ENCODE results near the gene HTT-AS. TPM values are rescaled to one million over a fixed set of nuclear protein-coding genes. Genes with fewer than 3 reads are reported as not detected.

The HTT-AS gene
- total RNA-seq, 2 experiments from 2014 or later: not detected

DNA sequence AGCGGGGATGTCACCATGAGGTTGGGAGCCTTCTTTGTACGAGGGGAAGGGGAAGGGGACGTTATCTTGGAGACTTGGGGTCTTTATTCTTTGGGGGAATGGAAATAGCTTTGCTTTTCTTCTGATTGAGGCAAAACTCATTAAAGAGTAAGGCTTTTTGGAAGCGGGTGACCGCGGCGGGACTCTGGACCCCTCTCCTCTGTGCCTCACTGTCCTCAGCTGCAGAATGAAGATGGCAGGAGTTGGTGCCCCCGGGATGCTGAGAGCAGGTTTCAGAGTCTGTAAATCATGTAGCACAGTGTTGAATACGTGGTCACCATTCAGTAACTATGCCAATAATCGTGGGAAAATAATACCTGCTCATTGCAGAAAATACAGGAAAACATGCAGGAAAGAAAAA is 32.1 kb downstream of the HTT-AS start:
- POLR2A ChIA-PET: interaction anchor here (0.6 to 1.8 kb wide), 8 partner anchors 19 to 88 kb away, joined by 3 to 11 read pairs (median 4); partner anchors contain the start of genes HTT and HTT-AS
- Mint-ChIP-seq H3K9me3 (peaks cover 10% of the 10 kb centered on the region), H3K4me3 (peak overlapping the region; percentile 80), H3K27ac (peak overlapping the region; percentile 91), H3K36me3 (ENCODE audit: low read depth) (peaks cover 19% of the 10 kb centered on the region), H3K27me3 (peaks cover 2% of the 10 kb centered on the region), H3K4me1 (peaks cover 75% of the 10 kb centered on the region)
- DNase-seq: no peak
- CTCF ChIA-PET: interaction anchor here (0.8 to 1.5 kb wide), 2 partner anchors 29 to 79 kb away, joined by 4 to 6 read pairs; partner anchors contain the start of genes GRK4 and NOP14

DNA sequence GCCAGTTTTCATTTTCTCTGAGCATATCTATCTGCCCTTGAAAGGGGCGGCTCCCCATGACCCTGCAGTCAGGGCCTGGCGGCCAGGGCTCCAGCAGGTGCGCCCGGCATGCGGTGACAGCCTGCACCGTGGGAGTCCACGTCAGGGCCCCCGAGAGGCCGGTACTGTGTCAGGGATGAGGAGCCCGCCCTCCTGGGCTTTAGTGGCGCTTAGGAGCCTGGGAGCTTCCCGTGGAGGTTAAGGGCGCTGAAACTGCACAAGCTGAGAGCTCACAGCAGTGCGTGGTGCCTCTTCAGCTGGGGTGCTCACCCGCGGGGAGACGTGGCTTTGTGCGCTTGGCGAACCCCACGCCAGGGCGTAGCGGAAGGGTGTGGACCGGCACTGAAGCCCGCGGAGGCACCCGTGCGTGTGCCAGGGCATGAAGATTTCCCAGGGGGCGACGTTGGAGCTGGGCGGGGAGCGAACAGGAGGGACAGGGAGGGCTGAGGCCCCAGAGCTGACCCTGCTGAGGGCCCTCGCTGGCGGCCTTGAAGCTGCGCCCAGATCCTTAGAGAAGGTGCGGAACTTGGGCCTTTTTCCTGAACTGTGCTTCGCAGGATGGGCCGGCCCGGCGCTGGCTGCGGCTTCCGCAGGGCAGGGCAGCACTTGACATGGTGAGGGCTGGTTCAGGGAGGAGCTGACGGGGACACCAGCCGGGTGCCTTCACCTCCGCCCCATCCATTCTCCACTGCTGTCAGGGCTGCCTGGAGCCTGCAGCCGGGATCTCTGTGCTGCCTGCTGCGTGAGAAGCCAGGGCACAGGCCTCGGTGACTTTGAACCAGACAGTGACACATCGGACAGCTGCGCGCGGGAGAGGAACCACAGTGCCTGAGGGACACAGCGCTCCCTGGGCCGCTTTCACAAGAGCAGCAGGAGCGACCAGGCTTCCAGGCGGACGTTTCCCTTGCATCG is 32.9 kb downstream of the HTT-AS start:
- Mint-ChIP-seq H3K9me3 (peaks cover 10% of the 10 kb centered on the region), H3K36me3 (ENCODE audit: low read depth) (peaks cover 19% of the 10 kb centered on the region), H3K4me1 (peaks cover 78% of the 10 kb centered on the region), H3K27me3 (peaks cover 10% of the 10 kb centered on the region), H3K4me3 (peak overlapping the region; percentile 80), H3K27ac (peak overlapping the region; percentile 91)
- peak; percentile 65 for DNase-seq
- ChIA-PET POLR2A (interaction anchor here (0.6 to 1.8 kb wide), 10 partner anchors 11 to 87 kb away, joined by 3 to 11 read pairs (median 4); partner anchors contain the start of genes GRK4, HTT, HTT-AS and NOP14), CTCF (interaction anchor here (0.6 to 1.5 kb wide), 4 partner anchors 25 to 106 kb away, joined by 3 to 6 read pairs (median 4); partner anchors contain the start of genes GRK4 and NOP14)

DNA sequence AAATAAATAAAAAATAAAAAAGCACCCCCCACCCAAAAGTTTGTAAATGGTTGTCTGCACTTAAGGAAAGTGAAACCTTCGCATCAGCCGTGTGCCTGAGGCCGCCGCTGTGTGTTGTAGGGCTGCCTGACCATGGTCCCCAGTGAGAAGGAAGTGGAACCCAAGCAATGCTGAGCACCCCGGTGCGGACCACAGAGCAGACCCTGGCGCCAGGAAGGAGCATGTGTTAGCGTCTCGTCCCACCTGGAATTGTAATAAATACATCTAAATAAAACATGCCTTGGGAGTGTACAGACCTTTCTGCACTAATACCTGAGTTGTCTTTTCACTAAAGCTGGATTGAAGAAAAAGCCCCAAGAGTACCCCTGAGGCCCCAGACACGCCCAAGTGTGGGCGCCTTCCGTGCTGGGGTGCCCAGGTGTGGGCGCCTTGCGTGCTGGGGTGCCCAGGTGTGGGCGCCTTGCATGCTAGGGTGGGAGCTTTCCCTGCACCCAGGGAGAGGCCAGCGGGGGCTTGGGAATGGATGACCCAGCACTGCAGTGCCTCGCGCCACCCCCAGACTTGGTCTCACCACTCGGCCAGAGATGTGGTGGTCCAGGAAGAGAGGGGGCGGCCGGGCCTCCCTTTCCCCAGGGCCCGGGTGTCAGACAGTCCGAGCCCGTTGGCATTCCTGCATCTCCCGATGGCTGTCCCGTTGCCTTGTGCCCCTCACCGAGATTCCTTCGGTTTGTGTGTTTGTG is 33.7 kb downstream of the HTT-AS start:
- H3K36me3 Mint-ChIP-seq (ENCODE audit: low read depth): peaks cover 17% of the 10 kb centered on the region
- peak overlapping the region; percentile 91 for H3K27ac Mint-ChIP-seq
- no peak for DNase-seq
- CTCF ChIA-PET: interaction anchor here (1.2 to 1.5 kb wide), 3 partner anchors 62 to 105 kb away, joined by 3 to 6 read pairs (median 3); partner anchors contain the start of genes GRK4 and NOP14
- peaks cover 69% of the 10 kb centered on the region for H3K4me1 Mint-ChIP-seq
- H3K27me3 Mint-ChIP-seq: peaks cover 10% of the 10 kb centered on the region
- peaks cover 7% of the 10 kb centered on the region for H3K9me3 Mint-ChIP-seq
- POLR2A ChIA-PET: interaction anchor here (1.0 to 1.8 kb wide), 4 partner anchors 12 to 79 kb away, joined by 3 to 11 read pairs (median 6); partner anchors contain the start of genes GRK4, HTT, HTT-AS and NOP14
- H3K4me3 Mint-ChIP-seq: peak overlapping the region; percentile 80

DNA sequence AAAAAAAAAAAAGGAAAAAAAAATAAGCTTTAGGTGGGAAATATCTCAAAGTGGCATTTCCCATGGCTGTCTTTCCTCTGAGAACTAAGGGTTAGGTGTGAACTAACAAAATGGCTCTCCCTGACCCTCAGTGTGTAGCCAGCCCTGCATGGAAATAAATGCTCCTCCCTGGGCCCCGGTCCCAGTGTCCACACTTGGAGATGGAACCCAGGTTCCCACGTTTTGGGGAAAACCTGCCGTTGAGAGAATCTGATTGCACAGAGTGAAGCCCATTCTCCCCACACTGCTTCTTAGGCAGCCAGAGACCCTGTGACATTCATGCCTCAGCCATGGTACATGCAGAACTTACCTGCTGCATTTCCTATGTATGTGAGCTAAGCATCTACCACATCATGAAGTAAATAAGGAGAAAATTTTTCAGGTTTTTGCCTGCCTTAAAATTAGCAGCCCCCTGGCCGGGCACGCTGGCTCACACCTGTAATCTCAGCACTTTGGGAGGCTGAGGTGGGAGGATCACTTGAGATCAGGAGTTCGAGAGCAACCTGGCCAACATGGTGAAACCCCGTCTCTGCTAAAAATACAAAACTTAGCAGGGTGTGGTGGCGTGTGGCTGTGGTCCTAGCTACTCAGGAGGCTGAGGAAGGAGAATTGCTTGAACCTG is 34.5 kb downstream of the HTT-AS start:
- no peaks in the 10 kb centered on the region for H3K9me3 Mint-ChIP-seq
- CTCF ChIA-PET: interaction anchor here (1.2 kb wide), 1 partner anchor 61 kb away, joined by 3 read pairs; no protein-coding TSS in a partner anchor

DNA sequence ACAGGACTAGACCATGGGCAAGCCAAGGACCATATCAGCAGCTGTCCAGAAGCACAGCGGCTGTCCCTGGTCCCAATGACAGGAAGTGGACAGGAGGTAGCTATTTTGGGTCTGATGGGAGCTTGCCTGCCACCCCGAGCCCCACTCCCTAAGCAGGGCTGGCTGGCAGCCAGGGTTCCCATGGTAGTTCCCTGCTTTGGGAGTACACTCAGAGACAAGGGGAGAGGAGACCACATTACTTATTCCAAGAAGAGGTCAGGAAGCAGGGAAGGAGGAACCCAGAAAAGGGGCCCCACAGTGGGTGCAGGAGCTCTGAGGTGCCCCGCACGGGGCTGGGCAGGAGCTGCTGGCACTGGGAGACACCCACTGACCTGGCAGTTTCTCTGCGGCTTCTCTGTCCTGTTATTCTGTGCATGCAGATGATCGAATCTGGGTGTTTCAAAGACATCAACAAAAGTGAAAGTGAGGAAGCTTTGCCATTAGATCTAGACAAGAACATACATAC is 36.3 kb downstream of the HTT-AS start:
- Mint-ChIP-seq H3K27ac (no peak overlapping the region), H3K4me3 (peak overlapping the region; percentile 7), H3K4me1 (peaks cover 47% of the 10 kb centered on the region), H3K9me3 (no peaks in the 10 kb centered on the region), H3K27me3 (peaks cover 10% of the 10 kb centered on the region), H3K36me3 (ENCODE audit: low read depth) (peaks cover 3% of the 10 kb centered on the region)
- DNase-seq: no peak
- POLR2A ChIA-PET: interaction anchor here (0.6 to 1.2 kb wide), 2 partner anchors 36 to 570 kb away, joined by 3 read pairs; no protein-coding TSS in a partner anchor
- CTCF ChIA-PET: interaction anchor here (0.6 to 2.9 kb wide), 11 partner anchors 13 to 89 kb away, joined by 3 to 30 read pairs (median 4); partner anchors contain the start of genes GRK4, HTT-AS and NOP14

More for the DNA sequence above, 34.5 kb downstream of the HTT-AS start:
- Mint-ChIP-seq H3K4me1 (peaks cover 61% of the 10 kb centered on the region), H3K36me3 (ENCODE audit: low read depth) (peaks cover 11% of the 10 kb centered on the region), H3K27ac (no peak overlapping the region), H3K4me3 (no peak overlapping the region), H3K27me3 (peaks cover 10% of the 10 kb centered on the region)
- no peak for DNase-seq
- POLR2A ChIA-PET: no interaction called here

DNA sequence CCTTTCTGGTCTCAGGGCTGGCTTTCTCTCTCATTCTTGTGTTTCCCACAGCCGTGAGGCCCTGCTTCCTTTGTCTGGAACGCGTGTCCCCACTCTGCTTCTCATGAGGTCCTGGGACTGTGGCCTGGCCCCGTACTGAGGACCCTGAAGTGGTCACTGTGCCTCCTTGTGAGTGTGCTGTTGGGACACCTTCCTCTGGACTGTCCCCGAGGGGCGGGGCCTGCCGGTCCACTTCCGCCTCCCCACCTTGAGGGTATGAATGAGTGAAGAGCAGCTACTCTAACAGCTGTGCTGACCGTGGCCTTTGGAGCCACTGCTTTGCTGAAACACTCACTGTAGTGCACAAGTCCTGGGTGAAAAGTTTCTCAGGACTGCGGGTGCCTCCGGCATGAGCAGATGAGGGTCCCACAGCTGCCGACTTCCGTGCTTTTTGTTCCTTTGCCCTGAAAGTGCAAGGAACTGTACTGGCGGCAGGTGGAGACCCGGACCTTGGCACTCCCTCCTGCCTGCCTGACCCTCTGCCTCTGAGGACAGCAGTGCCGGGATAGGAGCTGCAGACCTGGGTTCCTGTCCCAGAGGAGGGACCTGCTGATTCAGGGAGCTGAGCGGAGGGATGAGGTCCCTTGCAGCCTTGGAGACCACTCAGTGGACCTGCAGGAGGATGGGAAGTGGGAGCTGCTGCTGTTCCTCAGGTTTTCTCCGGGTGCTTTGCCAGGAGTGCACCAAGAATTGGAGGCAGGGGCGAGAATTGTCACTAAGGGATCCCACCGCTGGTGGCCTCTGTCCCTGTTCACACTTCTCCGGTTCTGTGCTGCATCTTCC is 38.0 kb downstream of the HTT-AS start:
- Mint-ChIP-seq H3K27ac (no peak overlapping the region), H3K27me3 (peaks cover 10% of the 10 kb centered on the region), H3K4me3 (no peak overlapping the region), H3K9me3 (no peaks in the 10 kb centered on the region), H3K36me3 (ENCODE audit: low read depth) (no peaks in the 10 kb centered on the region), H3K4me1 (peaks cover 33% of the 10 kb centered on the region)
- ChIA-PET POLR2A (no interaction called here), CTCF (interaction anchor here (0.7 to 2.9 kb wide), 5 partner anchors 9 to 73 kb away, joined by 3 to 30 read pairs (median 6); partner anchors contain the start of genes GRK4 and NOP14)
- DNase-seq: no peak

DNA sequence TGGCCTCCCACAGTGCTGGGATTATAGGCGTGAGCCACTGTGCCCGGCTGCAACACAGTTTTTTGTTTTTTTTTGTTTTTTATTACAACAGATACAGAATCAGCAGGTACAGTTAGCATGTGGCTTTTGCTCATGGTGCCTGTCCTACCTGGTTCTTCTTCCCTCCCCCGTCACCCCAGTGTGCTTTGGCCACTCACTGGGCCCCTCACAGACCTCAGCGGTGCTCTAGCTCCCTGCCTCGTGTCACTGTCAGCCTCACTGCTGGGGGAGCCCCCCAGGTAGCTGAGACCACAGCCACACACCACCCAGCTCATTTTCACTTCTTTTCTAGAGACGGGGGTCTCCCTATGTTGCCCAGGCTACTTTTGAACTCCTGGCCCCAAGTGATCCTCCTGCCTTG is 38.7 kb downstream of the HTT-AS start:
- no peak overlapping the region for H3K4me3 Mint-ChIP-seq
- peaks cover 10% of the 10 kb centered on the region for H3K27me3 Mint-ChIP-seq
- CTCF ChIA-PET: interaction anchor here (0.7 to 2.9 kb wide), 2 partner anchors 57 to 73 kb away, joined by 3 to 11 read pairs; partner anchors contain the start of genes GRK4 and NOP14
- no peak for DNase-seq
- H3K27ac Mint-ChIP-seq: no peak overlapping the region
- H3K9me3 Mint-ChIP-seq: no peaks in the 10 kb centered on the region
- no peaks in the 10 kb centered on the region for H3K36me3 Mint-ChIP-seq (ENCODE audit: low read depth)
- POLR2A ChIA-PET: no interaction called here
- peaks cover 29% of the 10 kb centered on the region for H3K4me1 Mint-ChIP-seq

DNA sequence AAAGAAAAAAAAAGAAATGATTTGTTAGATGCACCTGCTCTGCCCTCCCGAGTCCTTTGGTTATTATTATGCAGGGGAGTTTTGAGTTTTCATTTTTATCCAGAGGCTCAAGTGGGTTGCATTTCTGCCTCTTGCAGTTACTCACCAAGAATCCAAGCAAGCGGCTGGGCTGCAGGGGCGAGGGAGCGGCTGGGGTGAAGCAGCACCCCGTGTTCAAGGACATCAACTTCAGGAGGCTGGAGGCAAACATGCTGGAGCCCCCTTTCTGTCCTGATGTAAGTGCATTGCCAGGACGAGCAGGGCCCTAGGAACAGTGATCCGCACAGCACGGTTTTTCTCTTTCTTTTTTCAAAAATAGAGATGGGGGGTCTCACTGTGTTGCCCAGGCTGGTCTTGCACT is 39.1 kb downstream of the HTT-AS start:
- CTCF ChIA-PET: interaction anchor here (0.7 kb wide), 1 partner anchor 57 kb away, joined by 3 read pairs; no protein-coding TSS in a partner anchor
- no peak overlapping the region for H3K27ac Mint-ChIP-seq
- no peak overlapping the region for H3K4me3 Mint-ChIP-seq
- peaks cover 25% of the 10 kb centered on the region for H3K4me1 Mint-ChIP-seq
- peaks cover 10% of the 10 kb centered on the region for H3K27me3 Mint-ChIP-seq
- H3K9me3 Mint-ChIP-seq: no peaks in the 10 kb centered on the region
- no peak for DNase-seq
- no peaks in the 10 kb centered on the region for H3K36me3 Mint-ChIP-seq (ENCODE audit: low read depth)
- POLR2A ChIA-PET: no interaction called here

DNA sequence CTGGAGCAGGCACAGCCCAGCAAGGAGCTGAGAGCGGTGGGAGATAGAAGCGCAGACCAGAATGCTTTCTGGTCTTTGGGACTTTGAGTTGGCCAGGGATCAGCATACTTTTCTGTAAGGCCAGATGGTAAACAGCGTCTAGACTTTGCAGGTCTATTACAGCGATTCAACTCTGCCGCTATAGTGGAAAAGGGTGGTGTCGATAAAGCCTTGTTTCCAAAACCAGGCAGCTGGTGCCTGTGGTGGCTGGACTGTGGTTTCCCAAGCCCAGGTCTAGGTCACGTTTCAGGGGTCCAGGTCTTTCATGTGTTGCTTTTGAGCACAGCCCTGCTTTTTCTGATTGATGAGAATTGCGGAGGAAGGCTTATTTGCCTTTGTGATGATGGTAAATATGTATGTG is 40.1 kb downstream of the HTT-AS start:
- ChIA-PET CTCF (interaction anchor here (1.1 kb wide), 1 partner anchor 85 kb away, joined by 3 read pairs; no protein-coding TSS in a partner anchor), POLR2A (interaction anchor here (1.0 kb wide), 1 partner anchor 71 kb away, joined by 3 read pairs; the partner anchor contains the start of gene GRK4)

DNA sequence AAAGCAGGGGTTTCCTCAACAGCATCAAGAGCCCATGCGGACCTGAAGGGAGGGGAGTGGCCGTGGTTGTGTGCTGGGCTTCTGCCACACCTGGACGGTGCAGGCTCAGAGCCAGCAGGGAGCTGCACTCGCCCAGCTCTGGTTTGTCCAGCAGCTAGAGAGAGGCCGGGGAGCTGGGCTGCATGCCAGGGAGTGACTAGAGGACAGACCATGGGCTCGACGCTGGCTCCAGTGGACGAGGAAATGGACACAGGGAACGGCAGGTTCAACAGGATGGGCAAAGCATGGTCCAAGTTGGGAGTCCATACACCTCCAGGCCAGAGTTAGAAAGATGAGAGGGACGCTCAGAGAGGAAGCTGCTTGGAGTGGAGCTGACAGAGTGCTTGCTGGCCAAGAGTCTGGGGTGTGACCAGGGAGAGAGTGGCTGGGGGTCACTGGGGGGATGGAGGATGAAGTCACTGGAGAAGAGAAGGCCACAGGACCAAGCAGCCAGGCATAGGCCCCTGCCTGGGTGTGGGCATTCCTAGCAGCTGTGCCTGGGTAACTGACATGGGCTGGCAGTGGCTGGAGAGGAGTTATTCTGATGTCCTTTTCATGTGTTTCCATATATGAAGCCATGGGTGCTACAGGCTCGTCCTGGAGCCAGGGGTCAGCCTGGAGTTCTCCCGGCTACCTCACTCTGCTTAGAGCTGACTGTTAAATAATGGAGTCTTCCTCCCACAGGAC is 42.8 kb downstream of the HTT-AS start:
- no peak overlapping the region for H3K27ac Mint-ChIP-seq
- no peaks in the 10 kb centered on the region for H3K4me1 Mint-ChIP-seq
- POLR2A ChIA-PET: no interaction called here
- no peaks in the 10 kb centered on the region for H3K9me3 Mint-ChIP-seq
- H3K27me3 Mint-ChIP-seq: peaks cover under 1% of the 10 kb centered on the region
- H3K36me3 Mint-ChIP-seq (ENCODE audit: low read depth): no peaks in the 10 kb centered on the region
- no peak for DNase-seq
- H3K4me3 Mint-ChIP-seq: no peak overlapping the region
- CTCF ChIA-PET: no interaction called here

More for the DNA sequence above, 40.1 kb downstream of the HTT-AS start:
- Mint-ChIP-seq H3K4me3 (no peak overlapping the region), H3K4me1 (peaks cover 20% of the 10 kb centered on the region), H3K9me3 (no peaks in the 10 kb centered on the region), H3K36me3 (ENCODE audit: low read depth) (no peaks in the 10 kb centered on the region), H3K27me3 (peaks cover 10% of the 10 kb centered on the region), H3K27ac (no peak overlapping the region)
- DNase-seq: no peak

Measured in activated CD4-positive, alpha-beta memory T cell treated with anti-CD3 and anti-CD28 coated beads, Interleukin-2, amount 10 ng/mL, durations not matched to agents 7 days and 5 days (primary cell).